22Rv1 (cell line): ENCODE results near the gene IQCK.

ENCODE experiments used
- ZFX ChIP-seq: fragments of 450-650 bp; IDR thresholded peaks from 2 replicates; pipeline ENCODE4 v1.6.1; 2017; ENCODE audit warnings: antibody characterized with exemption, borderline replicate concordance
- TF ChIP-seq, protein P1 (sequence below): fragments of 450-650 bp; IDR thresholded peaks from 2 replicates; pipeline ENCODE4 v1.5.1; 2017; ENCODE audit warnings: mild to moderate bottlenecking

DNA sequence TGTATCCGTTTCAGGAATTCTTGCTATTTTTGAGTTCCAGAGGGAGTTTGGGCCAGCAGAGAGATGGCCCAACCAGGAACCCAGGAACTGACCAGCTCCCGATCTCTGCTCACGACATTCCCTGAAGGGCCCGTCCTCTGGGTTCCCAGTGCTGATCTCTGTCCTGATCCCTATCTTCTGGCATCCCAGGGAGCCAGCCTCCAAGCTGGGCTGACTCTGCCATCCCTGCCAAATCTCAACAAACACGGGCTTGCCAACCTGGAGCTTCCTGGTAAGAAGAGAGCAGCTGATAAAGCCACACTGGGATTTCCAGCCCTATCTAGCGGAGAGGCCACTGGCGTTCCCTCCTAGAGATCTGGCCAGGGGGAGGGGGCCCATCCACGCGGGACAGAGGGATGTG lies 150.3 kb downstream of the IQCK start:
- TF ChIP-seq, protein P1, sequence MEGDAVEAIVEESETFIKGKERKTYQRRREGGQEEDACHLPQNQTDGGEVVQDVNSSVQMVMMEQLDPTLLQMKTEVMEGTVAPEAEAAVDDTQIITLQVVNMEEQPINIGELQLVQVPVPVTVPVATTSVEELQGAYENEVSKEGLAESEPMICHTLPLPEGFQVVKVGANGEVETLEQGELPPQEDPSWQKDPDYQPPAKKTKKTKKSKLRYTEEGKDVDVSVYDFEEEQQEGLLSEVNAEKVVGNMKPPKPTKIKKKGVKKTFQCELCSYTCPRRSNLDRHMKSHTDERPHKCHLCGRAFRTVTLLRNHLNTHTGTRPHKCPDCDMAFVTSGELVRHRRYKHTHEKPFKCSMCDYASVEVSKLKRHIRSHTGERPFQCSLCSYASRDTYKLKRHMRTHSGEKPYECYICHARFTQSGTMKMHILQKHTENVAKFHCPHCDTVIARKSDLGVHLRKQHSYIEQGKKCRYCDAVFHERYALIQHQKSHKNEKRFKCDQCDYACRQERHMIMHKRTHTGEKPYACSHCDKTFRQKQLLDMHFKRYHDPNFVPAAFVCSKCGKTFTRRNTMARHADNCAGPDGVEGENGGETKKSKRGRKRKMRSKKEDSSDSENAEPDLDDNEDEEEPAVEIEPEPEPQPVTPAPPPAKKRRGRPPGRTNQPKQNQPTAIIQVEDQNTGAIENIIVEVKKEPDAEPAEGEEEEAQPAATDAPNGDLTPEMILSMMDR: no peak
- no peak for TF ChIP-seq ZFX
